ENCODE measurements around the gene EXOC2. TPM values are rescaled to one million over a fixed set of nuclear protein-coding genes. Genes with fewer than 3 reads are reported as not detected.

The EXOC2 gene
- total RNA-seq, 2 donors from 2014 or later: 28.1 to 35.0 TPM

DNA sequence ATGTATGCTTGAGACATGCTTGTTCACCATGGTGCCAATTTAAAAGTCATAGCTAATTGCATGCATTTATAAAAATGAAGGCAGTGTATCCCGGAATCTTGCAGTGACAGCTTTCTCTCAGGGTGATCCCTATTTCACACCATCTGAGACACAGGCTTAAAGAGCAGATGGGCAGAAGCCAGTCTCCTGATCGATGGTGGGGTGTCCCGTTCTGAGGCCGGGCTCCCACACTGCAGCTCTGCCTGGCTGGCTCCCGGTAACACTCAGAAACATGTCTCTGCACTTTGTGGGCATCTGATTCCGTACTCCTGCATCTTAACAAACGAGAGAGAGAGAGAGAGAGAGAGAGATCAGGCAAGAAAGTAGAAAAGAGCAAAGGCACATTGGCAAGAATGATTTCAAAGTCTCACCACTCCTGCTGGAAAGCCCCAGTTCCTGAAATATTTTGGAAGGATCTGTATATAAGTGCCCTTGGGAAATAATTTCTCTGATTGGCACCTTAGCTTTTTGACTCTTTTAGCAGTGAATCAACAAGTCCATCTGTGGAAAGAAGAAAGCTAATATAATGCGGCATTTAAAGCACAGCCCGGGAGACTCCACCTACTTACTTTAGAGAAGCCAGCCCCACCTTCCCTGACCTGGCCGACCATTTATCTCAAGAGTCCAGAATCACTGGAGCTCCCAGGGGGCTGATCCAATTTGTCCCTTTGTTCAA lies 36.8 kb upstream of the EXOC2 start:
- no peaks in the 10 kb centered on the region for H3K4me1 ChIP-seq (ENCODE audit: control insufficient read depth, insufficient read depth, low read length)
- no peaks in the 10 kb centered on the region for H3K9me3 Mint-ChIP-seq
- H3K27ac ChIP-seq (ENCODE audit: low read depth, low read length): no peak overlapping the region
- H3K36me3 Mint-ChIP-seq (ENCODE audit: low read depth): no peaks in the 10 kb centered on the region
- 86 to 91% methylated on average over 5 to 10 of the region's 10 CpGs for WGBS, 2 experiments (ENCODE audit: insufficient coverage in 1 of 2, insufficient read length in 1 of 2)
- H3K4me3 ChIP-seq (ENCODE audit: low read length): no peak overlapping the region
- peaks cover 6% of the 10 kb centered on the region for H3K4me1 Mint-ChIP-seq
- H3K27me3 ChIP-seq (ENCODE audit: control insufficient read depth, insufficient read depth, low read length, poor library complexity, severe bottlenecking): no peaks in the 10 kb centered on the region
- no peaks in the 10 kb centered on the region for H3K9me3 ChIP-seq (ENCODE audit: control insufficient read depth, low read length)
- no peaks in the 10 kb centered on the region for H3K27me3 Mint-ChIP-seq (ENCODE audit: insufficient read depth)
- H3K4me3 Mint-ChIP-seq: no peak overlapping the region
- no peak for DNase-seq
- H3K36me3 ChIP-seq (ENCODE audit: control insufficient read depth, insufficient read depth, low read length): no peaks in the 10 kb centered on the region
- H3K9ac ChIP-seq (ENCODE audit: extremely low read depth, low read length, poor library complexity, severe bottlenecking): no peak overlapping the region
- TF ChIP-seq, protein P1, sequence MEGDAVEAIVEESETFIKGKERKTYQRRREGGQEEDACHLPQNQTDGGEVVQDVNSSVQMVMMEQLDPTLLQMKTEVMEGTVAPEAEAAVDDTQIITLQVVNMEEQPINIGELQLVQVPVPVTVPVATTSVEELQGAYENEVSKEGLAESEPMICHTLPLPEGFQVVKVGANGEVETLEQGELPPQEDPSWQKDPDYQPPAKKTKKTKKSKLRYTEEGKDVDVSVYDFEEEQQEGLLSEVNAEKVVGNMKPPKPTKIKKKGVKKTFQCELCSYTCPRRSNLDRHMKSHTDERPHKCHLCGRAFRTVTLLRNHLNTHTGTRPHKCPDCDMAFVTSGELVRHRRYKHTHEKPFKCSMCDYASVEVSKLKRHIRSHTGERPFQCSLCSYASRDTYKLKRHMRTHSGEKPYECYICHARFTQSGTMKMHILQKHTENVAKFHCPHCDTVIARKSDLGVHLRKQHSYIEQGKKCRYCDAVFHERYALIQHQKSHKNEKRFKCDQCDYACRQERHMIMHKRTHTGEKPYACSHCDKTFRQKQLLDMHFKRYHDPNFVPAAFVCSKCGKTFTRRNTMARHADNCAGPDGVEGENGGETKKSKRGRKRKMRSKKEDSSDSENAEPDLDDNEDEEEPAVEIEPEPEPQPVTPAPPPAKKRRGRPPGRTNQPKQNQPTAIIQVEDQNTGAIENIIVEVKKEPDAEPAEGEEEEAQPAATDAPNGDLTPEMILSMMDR (conservative IDR thresholded peaks at IDR 0.05): no peak
- no peak overlapping the region for H3K27ac Mint-ChIP-seq

DNA sequence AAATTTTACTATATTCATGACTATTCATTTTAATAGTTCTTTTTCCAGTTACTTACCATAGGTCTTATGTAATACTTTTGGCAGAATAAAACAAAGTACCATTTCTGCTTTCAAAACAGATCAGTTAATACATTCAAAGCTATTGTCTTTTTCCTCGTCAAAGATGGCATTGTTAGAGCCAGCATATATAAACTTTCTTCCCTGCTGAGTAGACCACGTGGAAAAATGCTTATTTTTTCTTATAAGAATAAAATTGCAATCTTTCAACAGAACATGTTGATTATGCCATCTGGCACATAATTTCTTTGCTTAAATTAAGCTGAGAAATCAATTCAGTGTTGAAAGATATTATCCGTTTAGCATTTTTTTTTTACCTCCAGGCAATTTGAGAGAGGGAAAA lies 34.9 kb upstream of the EXOC2 start:
- Histone ChIP-seq H3K4me1 (ENCODE audit: control insufficient read depth, insufficient read depth, low read length) (no peaks in the 10 kb centered on the region), H3K27ac (ENCODE audit: low read depth, low read length) (no peak overlapping the region), H3K36me3 (ENCODE audit: control insufficient read depth, insufficient read depth, low read length) (no peaks in the 10 kb centered on the region), H3K9ac (ENCODE audit: extremely low read depth, low read length, poor library complexity, severe bottlenecking) (no peak overlapping the region), H3K27me3 (ENCODE audit: control insufficient read depth, insufficient read depth, low read length, poor library complexity, severe bottlenecking) (no peaks in the 10 kb centered on the region), H3K4me3 (ENCODE audit: low read length) (no peak overlapping the region), H3K9me3 (ENCODE audit: control insufficient read depth, low read length) (no peaks in the 10 kb centered on the region)
- Mint-ChIP-seq H3K4me3 (no peak overlapping the region), H3K9me3 (no peaks in the 10 kb centered on the region), H3K27me3 (ENCODE audit: insufficient read depth) (no peaks in the 10 kb centered on the region), H3K36me3 (ENCODE audit: low read depth) (no peaks in the 10 kb centered on the region), H3K27ac (no peak overlapping the region), H3K4me1 (peaks cover 6% of the 10 kb centered on the region)
- TF ChIP-seq, protein P1 (conservative IDR thresholded peaks at IDR 0.05): no peak
- no peak for DNase-seq
- WGBS, 2 experiments (ENCODE audit: insufficient coverage in 1 of 2, insufficient read length in 1 of 2): 88 to 89% methylated on average over 1 to 3 of the region's 3 CpGs

DNA sequence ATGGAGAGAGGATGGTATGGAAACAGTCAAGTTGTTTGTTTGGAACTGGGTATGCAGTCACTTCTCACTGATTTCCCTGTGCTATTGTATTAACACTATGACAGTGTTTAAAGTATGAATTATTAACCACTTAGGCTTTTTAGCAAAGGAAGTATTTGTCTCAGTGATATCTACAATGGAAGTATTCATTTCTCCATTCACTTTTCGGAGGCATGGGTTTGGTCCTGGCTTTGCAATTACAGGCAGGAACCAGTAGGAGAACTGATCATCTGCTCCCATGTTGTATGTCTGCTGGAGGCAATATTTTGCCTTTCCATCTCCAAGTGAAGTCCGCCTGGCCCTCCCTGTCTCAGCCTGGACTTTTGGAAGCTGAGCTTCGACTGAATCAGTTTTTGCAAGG lies 30.6 kb upstream of the EXOC2 start:
- Mint-ChIP-seq H3K27ac (no peak overlapping the region), H3K9me3 (no peaks in the 10 kb centered on the region), H3K4me3 (no peak overlapping the region), H3K36me3 (ENCODE audit: low read depth) (no peaks in the 10 kb centered on the region), H3K4me1 (peaks cover 6% of the 10 kb centered on the region), H3K27me3 (ENCODE audit: insufficient read depth) (peaks cover 4% of the 10 kb centered on the region)
- WGBS, 2 experiments (ENCODE audit: insufficient coverage in 1 of 2, insufficient read length in 1 of 2): 90 to 100% methylated on average over 2 to 3 of the region's 3 CpGs
- Histone ChIP-seq H3K36me3 (ENCODE audit: control insufficient read depth, insufficient read depth, low read length) (no peaks in the 10 kb centered on the region), H3K9ac (ENCODE audit: extremely low read depth, low read length, poor library complexity, severe bottlenecking) (no peak overlapping the region), H3K9me3 (ENCODE audit: control insufficient read depth, low read length) (no peaks in the 10 kb centered on the region), H3K27ac (ENCODE audit: low read depth, low read length) (no peak overlapping the region), H3K4me1 (ENCODE audit: control insufficient read depth, insufficient read depth, low read length) (no peaks in the 10 kb centered on the region), H3K27me3 (ENCODE audit: control insufficient read depth, insufficient read depth, low read length, poor library complexity, severe bottlenecking) (no peaks in the 10 kb centered on the region), H3K4me3 (ENCODE audit: low read length) (no peak overlapping the region)
- TF ChIP-seq, protein P1 (conservative IDR thresholded peaks at IDR 0.05): peak; percentile 54
- DNase-seq: no peak

Data from endodermal cell (in vitro differentiated cells).